CD14-positive monocyte (primary cell): ENCODE measurements around the gene ZNF672. TPM values are rescaled to one million over a fixed set of nuclear protein-coding genes. Genes with fewer than 3 reads are reported as not detected.

ENCODE experiments used
- DNase-seq, 3 donors: peaks; one replicate each; pipeline ENCODE4 v3.0.0-alpha.2; 2011 to 2022
- H2AFZ ChIP-seq: 2 replicates; pipeline ENCODE4 v1.6.0; 2012; ENCODE audit warnings: mild to moderate bottlenecking, low read depth, low read length, inconsistent platforms; ENCODE audit not compliant: insufficient read depth, poor library complexity, severe bottlenecking
- H3K27ac ChIP-seq, 2 donors: 1 replicate in 1 of 2; 2 replicates in 1 of 2; pipeline ENCODE4 v1.5.1; 2012 to 2013; ENCODE audit warnings: low read length in 2 of 2, control low read depth in 1 of 2, inconsistent platforms in 1 of 2, low read depth in 1 of 2, mild to moderate bottlenecking in 1 of 2
- H3K27me3 ChIP-seq, 2 donors: one replicate each; pipeline versions ENCODE4 v1.6.0 to v1.6.1; 2011 to 2013; ENCODE audit warnings: low read length in 2 of 2; ENCODE audit not compliant: control insufficient read depth in 2 of 2, insufficient read depth in 2 of 2
- H3K36me3 ChIP-seq, 2 donors: replicated peaks in 1 of 2; 1 replicate in 1 of 2; 2 replicates in 1 of 2; pipeline versions ENCODE4 v1.5.1 to v1.6.1; 2012 to 2013; ENCODE audit warnings: low read length in 2 of 2, control low read depth in 1 of 2, inconsistent platforms in 1 of 2, mild to moderate bottlenecking in 1 of 2; ENCODE audit not compliant: insufficient read depth in 2 of 2, control insufficient read depth in 1 of 2
- H3K4me1 ChIP-seq, 2 donors: 1 replicate in 1 of 2; 2 replicates in 1 of 2; pipeline versions ENCODE4 v1.5.1 to v1.6.1; 2012 to 2013; ENCODE audit warnings: low read length in 2 of 2, control low read depth in 1 of 2, inconsistent platforms in 1 of 2, mild to moderate bottlenecking in 1 of 2, moderate library complexity in 1 of 2; ENCODE audit not compliant: insufficient read depth in 2 of 2, control insufficient read depth in 1 of 2
- H3K4me2 ChIP-seq: replicated peaks from 2 replicates; pipeline ENCODE3; 2012; ENCODE audit warnings: low read length, moderate library complexity, mild to moderate bottlenecking; ENCODE audit not compliant: poor library complexity, severe bottlenecking; ENCODE audit errors: extremely low read depth
- H3K4me3 ChIP-seq, 3 experiments: fragments of 200-600 bp in 1 of 3; sonication (generic) in 1 of 3; replicated peaks in 1 of 3; 1 replicate in 2 of 3; 2 replicates in 1 of 3; pipeline ENCODE4 v1.5.1; 2011 to 2013; ENCODE audit warnings: low read length in 3 of 3, mild to moderate bottlenecking in 3 of 3, control low read depth in 2 of 3, low read depth in 2 of 3, inconsistent platforms in 1 of 3, moderate library complexity in 1 of 3
- H3K79me2 ChIP-seq: 2 replicates; pipeline ENCODE4 v1.6.0; 2012; ENCODE audit warnings: mild to moderate bottlenecking, control low read depth, inconsistent platforms, low read length, moderate library complexity; ENCODE audit not compliant: insufficient read depth
- H3K9ac ChIP-seq: 2 replicates; pipeline ENCODE4 v1.6.0; 2017; ENCODE audit warnings: low read length, mild to moderate bottlenecking; ENCODE audit not compliant: insufficient read depth, poor library complexity, severe bottlenecking
- H3K9me3 ChIP-seq, 2 donors: replicated peaks in 1 of 2; 1 replicate in 1 of 2; 2 replicates in 1 of 2; pipeline versions ENCODE4 v1.5.1 to v1.6.1; 2012 to 2013; ENCODE audit warnings: low read length in 2 of 2, control low read depth in 1 of 2; ENCODE audit not compliant: control insufficient read depth in 1 of 2, insufficient read depth in 1 of 2
- H4K20me1 ChIP-seq: 2 replicates; pipeline ENCODE4 v1.6.0; 2012; ENCODE audit warnings: mild to moderate bottlenecking, low read length, control low read depth, moderate library complexity; ENCODE audit not compliant: insufficient read depth
- H3K27ac Mint-ChIP-seq, 7 donors: one replicate each; pipeline ENCODE4 v1.8.0; 2020; ENCODE audit warnings: mild to moderate bottlenecking in 7 of 7, mixed read lengths in 7 of 7, moderate library complexity in 6 of 7, inconsistent platforms in 2 of 7
- H3K27me3 Mint-ChIP-seq, 3 donors: one replicate each; pipeline ENCODE4 v1.8.0; 2021 to 2022; ENCODE audit warnings: low read depth in 3 of 3, mild to moderate bottlenecking in 3 of 3, mixed read lengths in 3 of 3, moderate library complexity in 3 of 3, inconsistent platforms in 1 of 3
- H3K36me3 Mint-ChIP-seq, 2 donors: one replicate each; pipeline ENCODE4 v1.8.0; 2020; ENCODE audit warnings: mixed read lengths in 2 of 2, inconsistent platforms in 1 of 2, mild to moderate bottlenecking in 1 of 2
- H3K4me1 Mint-ChIP-seq: one replicate; pipeline ENCODE4 v1.8.0; 2020; ENCODE audit warnings: mild to moderate bottlenecking, mixed read lengths
- H3K4me3 Mint-ChIP-seq, 2 donors: one replicate each; pipeline ENCODE4 v1.8.0; 2020; ENCODE audit warnings: mild to moderate bottlenecking in 2 of 2, mixed read lengths in 2 of 2, moderate library complexity in 1 of 2
- H3K9me3 Mint-ChIP-seq, 7 donors: one replicate each; pipeline ENCODE4 v1.8.0; 2020 to 2022; ENCODE audit warnings: mixed read lengths in 7 of 7, mild to moderate bottlenecking in 6 of 7, moderate library complexity in 6 of 7, inconsistent platforms in 2 of 7
- CTCF ChIP-seq: fragments of 200-600 bp; IDR thresholded peaks from one replicate; pipeline ENCODE4 v1.8.0; 2022; ENCODE audit warnings: antibody characterized with exemption, mild to moderate bottlenecking
- WGBS: methylation state at CpG from one replicate; pipeline ENCODE4 v1.1.5; 2013; ENCODE audit warnings: missing lambda C conversion rate; ENCODE audit not compliant: insufficient coverage; 5-methylcytosine and 5-hydroxymethylcytosine counted together
- intact Hi-C, 2 donors: fragments of 100-400 bp; cut with micrococcal nuclease; formaldehyde crosslinking; loops; one replicate each; pipeline versions ENCODE4 v1.15.0 to v1.15.1; 2023
- polyA plus RNA-seq, 3 donors: library from polyadenylated mRNA; depleted of rRNA in 1 of 3; unstranded in 2 of 3; stranded (reverse) in 1 of 3; fragments of 300-500 nt in 2 of 3; fragments of >200 nt in 1 of 3; fragmentation: Illumina TruSeq in 2 of 3; gene quantifications; 1 replicate in 2 of 3; 2 replicates in 1 of 3; pipeline ENCODE4 v1.2.3, GENCODE V29; 2012 to 2021

The ZNF672 gene
- polyA plus RNA-seq, 3 donors, result 21.2 to 23.9 (median 23.4) TPM

- Histone ChIP-seq H3K27ac (peak overlapping the region in 1 of 2 donors; percentile 99), H4K20me1 (peaks cover 17% of the 10 kb centered on the region), H3K27me3 (no peaks in the 10 kb centered on the region), H3K9ac (no peak overlapping the region), H2AFZ (no peak overlapping the region), H3K79me2 (peaks cover 81% of the 10 kb centered on the region), H3K4me2 (no peak overlapping the region), H3K4me1 (peaks cover 82 to 86% of the 10 kb centered on the region in 2 donors), H3K4me3 (no peak overlapping the region), H3K9me3 (no peaks in the 10 kb centered on the region), H3K36me3 (peaks cover 27 to 61% of the 10 kb centered on the region in 2 donors)
- no peak overlapping the region for H3K4me3 Mint-ChIP-seq
- H3K9me3 Mint-ChIP-seq, result no peaks in the 10 kb centered on the region
- H3K27me3 Mint-ChIP-seq, result peaks cover 0 to 3% (median 0%) of the 10 kb centered on the region in 3 donors
- 89% methylated on average over 3 of the region's 7 CpGs for WGBS
- TF ChIP-seq CTCF, result no peak
- DNase-seq, result no peak
- H3K36me3 Mint-ChIP-seq, result peaks cover 69 to 77% of the 10 kb centered on the region in 2 donors
- H3K27ac Mint-ChIP-seq, result peak overlapping the region in 5 of 7 donors; percentile 8 to 100 (median 70)
- intact Hi-C loops, result no loop called here
- H3K4me1 Mint-ChIP-seq, result peaks cover 90% of the 10 kb centered on the region
These were observed 17.9 kb upstream of the ZNF672 start for GRCh38 chr1:248820041-248820585.

- no peak overlapping the region for H3K4me3 Mint-ChIP-seq
- intact Hi-C loops, result no loop called here
- peak overlapping the region; percentile 41 to 100 (median 96) for H3K27ac Mint-ChIP-seq
- H3K27me3 Mint-ChIP-seq, result peaks cover 0 to 1% (median 0%) of the 10 kb centered on the region in 3 donors
- H3K36me3 Mint-ChIP-seq, result peaks cover 61 to 69% of the 10 kb centered on the region in 2 donors
- peaks cover 17% of the 10 kb centered on the region for H4K20me1 ChIP-seq
- no peaks in the 10 kb centered on the region for H3K9me3 ChIP-seq
- peaks cover 85% of the 10 kb centered on the region for H3K4me1 Mint-ChIP-seq
- WGBS, result 100% methylated on average over 3 of the region's 3 CpGs
- H3K4me1 ChIP-seq, result peaks cover 78 to 83% of the 10 kb centered on the region in 2 donors
- no peak overlapping the region for H3K4me3 ChIP-seq
- H2AFZ ChIP-seq, result no peak overlapping the region
- H3K9ac ChIP-seq, result no peak overlapping the region
- H3K79me2 ChIP-seq, result peaks cover 82% of the 10 kb centered on the region
- peaks cover 0 to 1% (median 0%) of the 10 kb centered on the region in 7 donors for H3K9me3 Mint-ChIP-seq
- no peak for TF ChIP-seq CTCF
- no peaks in the 10 kb centered on the region for H3K27me3 ChIP-seq
- H3K36me3 ChIP-seq, result peaks cover 17 to 51% of the 10 kb centered on the region in 2 donors
- H3K27ac ChIP-seq, result peak overlapping the region in 1 of 2 donors; percentile 99
- DNase-seq, result no peak
- H3K4me2 ChIP-seq, result no peak overlapping the region
These were observed 16.9 kb upstream of the ZNF672 start for GRCh38 chr1:248821101-248821500.
